GM18907 (cell line): Measurements from ENCODE around the gene KRTAP12-1.
"Not testable (repeated sequence)": the region's sequence is repeated elsewhere in the genome, so short reads cannot be mapped to it uniquely, and the experiment has no call there.

Experiments
- ATAC-seq: cut with Tn5 transposase; IDR thresholded peaks from one replicate; pipeline ENCODE4 v1.9.1; 2021; ENCODE audit warnings: mild to moderate bottlenecking, moderate library complexity; ENCODE audit not compliant: unreplicated experiment

Gene KRTAP12-1

GRCh38 chr21:44648557-44649311, 33.2 kb downstream of the KRTAP12-1 start:
- no peak for ATAC-seq

- ATAC-seq = no peak
Observed at GRCh38 chr21:44647222-44647552, 34.8 kb downstream of the KRTAP12-1 start.

GRCh38 chr21:44646366-44647221, 35.4 kb downstream of the KRTAP12-1 start, which contains the start of gene KRTAP10-11:
Gene KRTAP10-11, plus strand, starts transcription at chr21:44646414. Its CDS starts 45 bp downstream, at chr21:44646459.
- ATAC-seq = not testable (repeated sequence)

- no peak for ATAC-seq
Observed at GRCh38 chr21:44644878-44645277, 37.1 kb downstream of the KRTAP12-1 start.

GRCh38 chr21:44643741-44644310, 38.1 kb downstream of the KRTAP12-1 start:
- no peak for ATAC-seq

GRCh38 chr21:44640761-44641160, 41.2 kb downstream of the KRTAP12-1 start:
- ATAC-seq = no peak

- no peak for ATAC-seq
Observed at GRCh38 chr21:44639331-44639655, 42.7 kb downstream of the KRTAP12-1 start.

GRCh38 chr21:44638506-44639330, 43.2 kb downstream of the KRTAP12-1 start:
- not testable (repeated sequence) for ATAC-seq

GRCh38 chr21:44637851-44638348, 44.1 kb downstream of the KRTAP12-1 start:
- ATAC-seq = not testable (repeated sequence)

- ATAC-seq = no peak
Observed at GRCh38 chr21:44637018-44637850, 44.7 kb downstream of the KRTAP12-1 start, which contains the start of gene KRTAP10-10. Gene KRTAP10-10, plus strand, starts transcription at chr21:44637356. Its CDS starts 62 bp downstream, at chr21:44637418.

GRCh38 chr21:44636209-44637017, 45.5 kb downstream of the KRTAP12-1 start:
- ATAC-seq = no peak

GRCh38 chr21:44632067-44632466, 49.9 kb downstream of the KRTAP12-1 start:
- ATAC-seq = no peak
